Stimulated activated CD4-positive, alpha-beta T cell treated with anti-CD3 and anti-CD28 coated beads, Interleukin-15, amount 100 ng/mL, for 24 hours (primary cell): ENCODE data around the gene CLK3.
"Not testable (repeated sequence)": the region's sequence is repeated elsewhere in the genome, so short reads cannot be mapped to it uniquely, and the experiment has no call there.

ENCODE experiments used
- DNase-seq: peaks from one replicate; pipeline ENCODE4 v3.0.0-alpha.2; 2020

The CLK3 gene

GRCh38 chr15:74615508-74616365, at the start of gene CLK3:
TSS of gene CLK3 (plus strand) at chr15:74615836. CDS start at chr15:74619197, 3,361 bp downstream.
- DNase-seq, result peak; percentile 98

GRCh38 chr15:74568594-74568993, 47.0 kb upstream of the CLK3 start:
- no peak for DNase-seq

- DNase-seq, result no peak
Measured at GRCh38 chr15:74569731-74570070, 45.9 kb upstream of the CLK3 start.

- no peak for DNase-seq
Measured at GRCh38 chr15:74571191-74571590, 44.4 kb upstream of the CLK3 start.

- DNase-seq, result no peak
Measured at GRCh38 chr15:74573987-74574386, 41.6 kb upstream of the CLK3 start.

GRCh38 chr15:74578496-74578994, 37.1 kb upstream of the CLK3 start:
- no peak for DNase-seq

GRCh38 chr15:74579001-74579400, 36.6 kb upstream of the CLK3 start:
- DNase-seq, result no peak

- no peak for DNase-seq
Measured at GRCh38 chr15:74580538-74581350, 34.9 kb upstream of the CLK3 start.

- DNase-seq, result no peak
Measured at GRCh38 chr15:74584204-74584603, 31.4 kb upstream of the CLK3 start.

- DNase-seq, result no peak
Measured at GRCh38 chr15:74584779-74585178, 30.9 kb upstream of the CLK3 start.

- no peak for DNase-seq
Measured at GRCh38 chr15:74585191-74585590, 30.4 kb upstream of the CLK3 start.

- no peak for DNase-seq
Measured at GRCh38 chr15:74585857-74586256, 29.8 kb upstream of the CLK3 start.

- DNase-seq, result no peak
Measured at GRCh38 chr15:74589826-74590225, 25.8 kb upstream of the CLK3 start.

GRCh38 chr15:74592222-74592621, 23.4 kb upstream of the CLK3 start:
- DNase-seq, result no peak

GRCh38 chr15:74593122-74593521, 22.5 kb upstream of the CLK3 start:
- DNase-seq, result no peak

- DNase-seq, result no peak
Measured at GRCh38 chr15:74594455-74594854, 21.2 kb upstream of the CLK3 start.

GRCh38 chr15:74595271-74595670, 20.4 kb upstream of the CLK3 start:
- no peak for DNase-seq

- DNase-seq, result not testable (repeated sequence)
Measured at GRCh38 chr15:74596736-74597135, 18.9 kb upstream of the CLK3 start.

- not testable (repeated sequence) for DNase-seq
Measured at GRCh38 chr15:74597146-74597705, 18.4 kb upstream of the CLK3 start.

- DNase-seq, result peak; percentile 94
Measured at GRCh38 chr15:74598126-74598842, 17.4 kb upstream of the CLK3 start.

GRCh38 chr15:74599156-74599555, 16.5 kb upstream of the CLK3 start:
- no peak for DNase-seq

GRCh38 chr15:74603026-74603788, 12.4 kb upstream of the CLK3 start:
- no peak for DNase-seq
